Glomerular endothelial cell (primary cell): ENCODE data around the gene PEPD. TPM values are rescaled to one million over a fixed set of nuclear protein-coding genes. Genes with fewer than 3 reads are reported as not detected.

ENCODE experiments used
- DNase-seq: peaks from one replicate; pipeline ENCODE4 v3.0.0-alpha.2; 2011; ENCODE audit warnings: low read depth, low spot score; ENCODE audit errors: extremely low read depth
- total RNA-seq: library from RNA; depleted of rRNA; stranded (reverse); fragments of >200 nt; gene quantifications from 2 replicates; pipeline ENCODE4 v1.2.3, GENCODE V29; 2015

Gene PEPD
- total RNA-seq, 1 donor from 2014 or later = 110 TPM

DNA sequence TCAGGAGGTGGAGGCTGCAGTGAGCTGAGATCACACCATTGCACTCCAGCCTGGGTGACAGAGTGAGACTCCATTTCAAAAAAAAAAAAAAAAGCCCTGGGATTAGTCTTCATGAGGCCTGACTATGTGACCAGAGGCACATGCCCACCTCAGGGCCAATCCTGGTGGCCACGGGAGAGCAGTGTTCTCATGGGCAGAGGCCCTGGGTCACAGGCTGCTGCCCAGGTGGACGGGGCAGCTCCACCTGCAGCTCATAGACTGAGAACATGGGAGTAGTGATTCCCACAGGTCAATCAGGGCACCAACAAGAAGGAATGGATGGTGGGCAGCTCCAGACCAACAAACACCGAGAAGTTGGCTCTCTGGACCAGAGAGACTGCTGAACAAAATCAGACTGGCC lies 26.1 kb upstream of the PEPD start:
- DNase-seq = no peak

GRCh38 chr19:33546656-33547055 lies 25.1 kb upstream of the PEPD start:
- DNase-seq = no peak

GRCh38 chr19:33545217-33545981 lies 23.8 kb upstream of the PEPD start:
- DNase-seq = no peak

GRCh38 chr19:33535226-33535625 lies 13.6 kb upstream of the PEPD start:
- no peak for DNase-seq

GRCh38 chr19:33532859-33533460 lies 11.4 kb upstream of the PEPD start:
- DNase-seq = no peak

DNA sequence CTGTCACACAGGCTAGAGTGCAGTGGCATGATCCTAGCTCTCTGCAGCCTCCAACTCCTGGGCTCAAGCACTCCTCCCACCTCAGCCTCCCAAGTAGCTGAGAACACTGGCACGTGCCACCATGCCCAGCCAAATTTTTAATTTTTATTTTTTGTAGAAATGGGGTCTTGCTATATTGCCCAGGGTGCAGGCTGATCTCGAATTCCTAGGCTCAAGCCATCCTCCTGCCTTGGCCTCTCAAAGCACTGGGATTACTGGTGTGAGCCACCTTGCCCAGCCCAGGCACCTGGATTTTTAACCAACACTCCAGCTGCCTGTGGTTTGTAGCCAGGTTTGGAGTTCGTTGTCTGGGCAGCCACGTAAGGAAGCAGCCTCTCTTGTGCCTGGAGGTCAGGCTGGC lies 9.3 kb upstream of the PEPD start:
- no peak for DNase-seq

GRCh38 chr19:33530296-33530695 lies 8.7 kb upstream of the PEPD start:
- no peak for DNase-seq

DNA sequence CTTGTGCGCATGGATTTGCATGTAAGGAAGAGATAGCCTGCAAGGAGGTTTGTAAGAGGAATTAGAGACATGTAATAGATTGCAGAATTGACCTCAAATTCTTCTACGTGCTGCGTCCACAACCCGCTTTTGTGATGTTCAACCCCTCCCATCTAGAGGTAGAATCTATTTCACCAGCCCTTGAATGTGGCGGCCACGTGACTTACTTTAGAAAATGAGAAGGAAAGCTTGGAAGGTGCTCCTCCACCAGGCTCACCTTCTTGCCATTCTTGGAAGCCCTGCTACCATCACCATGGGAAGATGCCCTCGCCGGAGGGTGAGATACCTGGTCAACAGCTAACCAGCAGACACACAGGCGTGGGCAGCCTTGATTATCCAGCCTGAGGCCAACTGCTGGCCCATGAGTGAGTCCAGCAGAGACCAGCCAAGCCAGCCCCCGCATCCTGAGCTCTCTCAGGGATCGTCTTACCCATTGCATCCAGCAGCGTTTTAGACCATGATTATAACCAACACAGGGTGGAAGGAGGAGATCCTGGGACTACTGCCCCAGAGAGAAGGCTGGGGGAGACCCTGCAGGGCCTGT lies 7.6 kb upstream of the PEPD start:
- DNase-seq = no peak

DNA sequence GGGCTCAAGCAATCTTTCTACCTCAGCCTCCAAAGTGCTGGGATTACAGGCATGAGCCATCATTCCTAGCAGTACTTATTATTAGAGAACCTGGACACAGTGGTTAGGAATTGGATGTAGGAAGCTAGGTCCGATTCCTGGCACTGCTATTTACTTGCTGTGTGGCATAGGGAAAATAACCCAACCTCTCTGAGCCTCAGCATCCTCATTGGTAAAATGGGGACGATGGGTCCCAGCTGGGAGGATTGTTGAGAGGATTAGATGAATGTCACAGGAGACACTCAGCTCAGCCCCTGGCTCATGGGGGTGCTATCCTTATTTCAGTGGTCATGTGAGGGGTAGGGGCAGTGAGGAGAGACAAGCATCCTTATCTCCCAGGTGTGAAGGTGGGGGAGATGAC lies 6.8 kb upstream of the PEPD start:
- no peak for DNase-seq

GRCh38 chr19:33527125-33527524 lies 5.5 kb upstream of the PEPD start:
- no peak for DNase-seq

DNA sequence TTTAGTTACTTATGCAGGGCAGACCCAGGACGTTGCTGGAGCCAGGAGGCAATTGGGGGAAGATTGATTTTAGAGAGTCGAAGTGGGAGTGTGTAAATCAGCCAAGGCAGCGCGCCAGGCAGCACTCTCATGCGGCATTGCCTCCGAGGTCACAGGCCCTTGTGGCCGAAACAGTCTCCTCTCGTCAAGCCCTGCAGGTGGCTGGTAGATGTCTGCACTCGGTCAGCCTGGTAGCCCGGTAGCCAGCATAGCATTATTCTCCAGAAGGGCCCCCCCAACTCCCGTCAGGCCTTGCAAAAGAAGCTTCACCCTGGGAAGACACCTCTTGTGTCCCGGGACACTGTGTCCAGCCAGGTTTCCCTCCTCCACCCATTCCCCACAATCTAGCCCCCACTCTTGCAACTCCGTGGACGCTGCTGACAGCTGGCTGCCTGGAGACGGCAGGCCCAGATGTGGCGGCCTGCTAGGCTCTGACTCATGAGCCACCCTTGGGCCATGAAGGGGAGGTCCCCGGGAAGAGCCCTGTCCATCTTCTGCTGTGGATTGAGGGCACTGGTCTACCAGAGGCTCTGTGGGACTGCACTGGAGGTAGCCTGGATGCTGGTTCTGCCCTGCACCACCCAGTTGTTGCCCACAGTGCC lies 2.6 kb upstream of the PEPD start:
- no peak for DNase-seq

DNA sequence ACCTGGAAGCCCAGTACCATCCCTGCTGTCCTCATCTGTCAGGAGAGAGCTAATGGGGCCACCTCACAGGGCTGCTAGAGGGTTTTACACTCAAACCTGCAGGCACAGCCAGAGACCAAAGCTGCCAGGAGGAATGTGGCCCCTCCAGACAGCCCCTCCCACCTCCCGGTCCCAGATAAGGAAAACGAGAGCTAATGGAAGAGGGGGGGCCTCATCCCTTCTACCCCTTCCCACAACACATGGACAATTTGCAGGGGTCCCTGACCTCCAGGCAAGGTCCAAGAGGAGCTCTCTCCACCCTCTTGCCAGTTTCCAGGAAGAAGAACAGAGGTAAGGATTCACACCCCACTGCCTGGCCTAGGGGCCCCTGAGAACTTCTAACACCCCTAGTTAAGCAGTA lies 1.6 kb upstream of the PEPD start:
- no peak for DNase-seq

GRCh38 chr19:33522371-33522662 lies 726 bp upstream of the PEPD start:
- no peak for DNase-seq

DNA sequence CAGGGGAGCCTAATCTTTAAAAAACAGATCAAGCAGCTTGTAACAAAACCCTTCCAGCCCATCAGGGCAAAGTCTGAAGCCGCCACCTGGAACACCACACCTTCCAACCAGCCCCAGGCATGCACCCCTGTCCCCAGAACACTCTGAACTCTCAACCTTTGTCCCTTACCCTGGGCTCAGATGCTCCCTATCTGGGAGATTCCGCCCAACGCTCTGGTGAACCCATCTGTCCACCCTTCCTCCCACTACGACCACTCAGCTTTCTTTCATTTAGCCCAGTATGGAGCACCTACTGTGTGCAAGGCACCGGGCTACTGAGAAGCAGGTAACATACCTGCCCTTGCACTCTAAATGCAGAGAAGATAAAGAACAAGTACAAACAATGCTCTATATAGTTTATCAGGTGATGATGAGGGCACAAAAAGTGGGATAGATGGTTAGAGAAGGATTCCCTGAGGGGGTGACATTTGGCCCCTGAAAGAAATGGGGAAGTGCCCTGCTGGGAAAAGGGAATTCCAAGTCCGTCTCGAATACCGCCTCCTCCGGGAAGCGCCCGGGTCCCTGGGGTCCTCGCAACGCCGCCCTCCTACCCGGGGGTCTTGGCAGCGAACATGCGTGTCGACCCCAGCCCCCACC lies 629 bp downstream of the PEPD start:
- no peak for DNase-seq

DNA sequence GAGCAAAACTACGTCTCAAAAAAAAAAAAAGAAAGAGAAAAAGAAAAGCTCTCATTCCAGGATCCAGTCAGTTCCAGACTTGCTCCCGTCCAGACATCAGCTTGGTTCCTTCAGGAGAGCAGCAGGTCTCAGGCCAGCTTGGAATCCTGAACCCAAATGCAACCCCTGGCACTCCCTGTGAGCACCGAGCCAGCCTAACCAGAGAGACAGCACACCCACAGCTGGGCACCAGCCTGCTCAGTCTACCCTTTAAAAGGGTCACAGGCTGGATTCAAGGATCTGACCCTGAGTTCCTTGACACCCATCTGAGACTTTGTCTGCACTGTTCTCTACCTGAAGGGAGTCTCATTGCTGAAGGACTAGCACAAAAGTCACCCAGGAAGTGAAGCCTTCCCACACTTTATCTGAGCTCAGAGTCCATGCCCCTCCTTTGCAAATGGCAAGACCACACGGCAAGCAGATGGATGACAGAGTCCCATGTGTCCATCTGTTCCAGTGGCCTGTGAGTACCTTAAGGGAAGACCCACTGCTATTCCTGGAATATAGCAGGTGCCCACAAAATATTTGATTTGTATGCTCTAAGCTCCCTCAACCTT lies 1.4 kb downstream of the PEPD start:
- DNase-seq = no peak

GRCh38 chr19:33519416-33519815 lies 2.2 kb downstream of the PEPD start:
- DNase-seq = no peak

DNA sequence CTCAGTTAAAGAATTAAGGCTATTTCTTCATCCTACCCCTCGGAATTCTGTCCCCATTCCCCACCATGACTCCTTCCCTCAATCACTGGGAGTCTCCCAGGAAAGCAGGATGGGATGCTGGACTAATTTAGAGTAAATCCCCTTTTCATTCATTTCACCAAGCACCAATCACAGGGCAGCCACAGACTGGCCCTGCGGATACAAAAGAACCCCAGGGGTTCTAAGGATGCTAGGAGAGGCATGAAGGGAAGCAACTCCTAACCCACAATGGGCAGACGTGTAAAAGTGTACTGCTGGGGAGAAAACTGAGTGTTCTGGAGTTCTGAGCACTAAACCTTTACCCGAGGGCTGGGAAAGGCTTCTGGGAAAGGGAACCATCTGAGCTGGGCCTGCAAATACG lies 3.0 kb downstream of the PEPD start:
- DNase-seq = no peak

DNA sequence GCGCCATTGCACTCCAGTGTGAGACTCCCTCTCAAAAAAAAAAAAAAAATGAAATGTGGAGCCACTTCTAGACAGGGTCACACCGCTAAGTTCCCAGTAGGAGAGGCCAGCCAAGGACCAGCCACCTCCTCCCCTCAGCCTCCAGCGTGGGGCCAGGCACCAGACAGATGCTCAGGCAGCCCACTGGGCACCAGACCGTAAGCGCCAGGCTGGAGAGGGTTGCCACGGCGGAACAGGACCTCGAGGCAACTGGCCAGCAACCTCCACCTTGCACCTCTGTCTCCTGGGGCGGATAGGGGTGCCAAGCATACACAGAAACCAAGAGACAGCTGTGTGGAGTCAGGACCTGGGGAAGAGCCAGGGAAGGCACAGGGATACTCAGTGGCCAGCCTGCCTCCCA lies 3.7 kb downstream of the PEPD start:
- no peak for DNase-seq

- DNase-seq = no peak
These were observed 5.7 kb downstream of the PEPD start for GRCh38 chr19:33515921-33516320.

GRCh38 chr19:33514885-33515551 lies 6.6 kb downstream of the PEPD start:
- DNase-seq = no peak

DNA sequence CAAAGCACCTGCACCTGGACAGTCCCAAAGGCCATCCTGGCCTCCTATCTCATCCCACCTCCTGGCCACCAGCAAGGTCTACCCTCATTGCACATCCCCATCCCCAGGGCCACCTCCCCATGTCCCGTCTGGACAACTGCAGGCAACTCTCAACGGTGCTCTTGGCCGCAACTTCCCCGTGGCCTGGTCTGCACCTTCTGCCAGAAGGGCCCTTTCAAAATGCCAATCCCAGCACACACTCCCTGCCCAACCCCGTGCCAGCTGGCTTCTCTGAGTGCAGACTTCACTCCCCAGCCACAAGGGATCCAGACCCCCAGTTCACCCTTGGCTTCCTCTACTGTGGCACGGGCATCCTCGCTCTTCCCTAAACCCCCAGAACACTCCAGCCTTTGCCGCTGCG lies 8.2 kb downstream of the PEPD start:
- DNase-seq = no peak
